ENCODE results near the gene CD8A.

DNA sequence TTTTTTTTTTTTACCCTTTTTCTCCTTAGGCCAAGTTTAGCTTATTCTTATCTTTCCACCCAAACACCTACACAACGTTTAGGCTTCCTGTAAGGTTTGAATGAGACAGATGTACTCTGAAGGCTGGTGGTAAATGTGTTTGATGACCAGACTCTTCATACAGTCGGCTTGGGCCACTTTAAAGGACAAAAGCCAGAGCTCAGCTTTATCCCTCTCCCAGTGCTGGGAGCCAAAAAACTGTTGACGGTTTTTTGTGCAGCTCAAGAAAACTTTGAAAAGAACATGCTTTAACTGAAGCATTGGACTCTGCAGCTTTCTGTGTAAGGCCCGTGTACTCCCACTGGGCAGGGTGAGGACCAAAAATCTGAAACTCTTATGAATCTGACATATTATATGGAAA lies 15.4 kb downstream of the CD8A start:
- TF ChIP-seq, protein P1, sequence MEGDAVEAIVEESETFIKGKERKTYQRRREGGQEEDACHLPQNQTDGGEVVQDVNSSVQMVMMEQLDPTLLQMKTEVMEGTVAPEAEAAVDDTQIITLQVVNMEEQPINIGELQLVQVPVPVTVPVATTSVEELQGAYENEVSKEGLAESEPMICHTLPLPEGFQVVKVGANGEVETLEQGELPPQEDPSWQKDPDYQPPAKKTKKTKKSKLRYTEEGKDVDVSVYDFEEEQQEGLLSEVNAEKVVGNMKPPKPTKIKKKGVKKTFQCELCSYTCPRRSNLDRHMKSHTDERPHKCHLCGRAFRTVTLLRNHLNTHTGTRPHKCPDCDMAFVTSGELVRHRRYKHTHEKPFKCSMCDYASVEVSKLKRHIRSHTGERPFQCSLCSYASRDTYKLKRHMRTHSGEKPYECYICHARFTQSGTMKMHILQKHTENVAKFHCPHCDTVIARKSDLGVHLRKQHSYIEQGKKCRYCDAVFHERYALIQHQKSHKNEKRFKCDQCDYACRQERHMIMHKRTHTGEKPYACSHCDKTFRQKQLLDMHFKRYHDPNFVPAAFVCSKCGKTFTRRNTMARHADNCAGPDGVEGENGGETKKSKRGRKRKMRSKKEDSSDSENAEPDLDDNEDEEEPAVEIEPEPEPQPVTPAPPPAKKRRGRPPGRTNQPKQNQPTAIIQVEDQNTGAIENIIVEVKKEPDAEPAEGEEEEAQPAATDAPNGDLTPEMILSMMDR (IDR thresholded peaks at IDR 0.05) = no peak
- no peak for TF ChIP-seq EP300 (IDR thresholded peaks at IDR 0.05)
- no peak for TF ChIP-seq POLR2A (IDR thresholded peaks at IDR 0.05)
- no peak for TF ChIP-seq POLR2AphosphoS5 (IDR thresholded peaks at IDR 0.05)
